GM18508 (cell line): ENCODE measurements around the gene RAPGEF3.
A peak's percentile ranks its signal among the peaks of the same experiment; 100 is the strongest.

Experiments used
- ATAC-seq: cut with Tn5 transposase; IDR thresholded peaks from one replicate; pipeline ENCODE4 v1.9.1; 2021; ENCODE audit warnings: moderate number of reproducible peaks; ENCODE audit not compliant: insufficient read depth, unreplicated experiment

RAPGEF3 gene

DNA sequence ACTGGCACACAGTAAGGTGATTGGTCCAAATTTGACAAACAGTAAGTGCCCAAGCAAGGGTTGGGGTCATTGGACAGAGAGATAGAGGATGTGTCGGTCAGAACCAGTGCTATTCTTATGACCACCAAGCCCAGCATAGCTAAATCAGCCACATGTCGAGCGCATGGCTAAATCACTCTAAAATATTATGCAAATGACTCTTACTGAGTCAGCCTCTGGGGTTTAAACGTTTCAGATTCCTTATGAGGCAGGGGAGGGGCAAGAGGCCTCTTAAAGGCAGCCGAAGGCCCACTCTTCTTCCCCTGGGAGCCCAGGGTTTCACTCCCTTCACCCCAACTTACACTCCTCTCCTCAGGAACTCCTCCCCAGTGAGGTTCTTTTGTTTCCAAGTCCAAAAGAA is 32.8 kb downstream of the RAPGEF3 start:
- peak; percentile 63 for ATAC-seq

DNA sequence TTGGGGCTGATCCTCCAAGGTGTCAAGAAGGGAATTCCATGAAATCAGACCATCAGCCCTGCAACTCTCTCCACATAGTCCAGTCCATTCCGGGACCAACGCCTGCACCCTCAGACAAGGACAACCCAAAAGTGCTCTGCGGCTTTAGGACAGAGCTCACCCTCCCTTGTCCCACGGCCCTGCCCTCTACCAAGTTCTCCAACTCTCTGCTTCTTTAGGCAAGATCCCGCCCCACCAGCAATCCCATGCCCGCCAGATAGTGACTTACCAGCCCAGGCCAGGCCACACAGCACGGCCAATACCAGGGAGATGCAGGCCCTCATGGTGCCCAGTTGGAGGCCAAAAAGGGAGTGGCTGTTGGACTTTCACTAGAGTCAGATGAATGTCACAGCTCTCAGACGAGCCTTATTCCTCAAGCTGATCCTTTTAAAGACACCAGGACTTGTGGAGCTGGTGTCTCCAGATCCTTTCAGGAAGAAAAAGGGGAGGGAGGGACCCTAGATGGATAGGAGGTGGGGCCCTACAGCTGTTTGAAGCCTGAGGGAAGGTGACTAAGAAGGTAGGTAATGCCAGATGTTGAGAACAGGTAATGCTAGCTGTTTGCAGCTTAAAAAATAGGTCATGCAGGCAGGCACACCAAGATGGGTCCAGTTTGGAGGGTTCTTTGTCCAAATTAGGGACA is 33.4 kb downstream of the RAPGEF3 start, which contains the start of gene ENDOU:
Gene ENDOU (minus strand): TSS at position 400 of the 682 bp plus-strand sequence. CDS start 77 bp downstream, at position 323.
- no peak for ATAC-seq

DNA sequence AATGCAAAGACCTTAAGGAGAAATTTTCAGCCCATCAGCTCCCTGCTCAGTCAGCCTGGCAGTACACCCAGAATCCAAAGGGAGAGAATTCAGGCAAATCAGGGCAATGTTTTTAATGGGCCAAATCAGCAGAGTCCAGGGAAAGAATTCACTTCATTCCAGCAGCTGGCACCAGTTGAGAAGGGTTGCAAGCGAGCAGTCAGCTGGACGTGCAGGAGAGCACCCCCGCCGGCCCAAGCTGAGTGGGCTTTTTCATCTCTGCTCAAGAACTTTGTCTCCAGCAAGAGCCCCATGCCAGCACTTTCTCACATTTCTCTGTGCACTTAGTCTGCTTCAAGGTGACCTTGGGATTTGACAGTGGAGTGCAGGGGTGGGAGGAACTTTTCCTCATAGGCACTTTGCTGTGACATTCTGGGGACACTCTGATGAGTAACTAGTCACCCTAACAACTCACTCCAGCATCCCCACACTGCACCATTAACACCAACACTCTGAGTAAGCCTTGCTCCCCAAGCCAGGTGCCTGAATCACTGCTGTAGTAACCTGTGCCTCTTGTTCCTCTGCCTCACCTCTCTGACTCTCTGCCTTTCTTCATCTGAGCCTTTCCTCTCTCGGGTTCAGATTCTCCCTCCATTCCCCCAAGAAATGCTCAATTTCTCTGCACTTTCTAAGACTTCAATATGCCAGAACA is 35.6 kb downstream of the RAPGEF3 start:
- no peak for ATAC-seq

DNA sequence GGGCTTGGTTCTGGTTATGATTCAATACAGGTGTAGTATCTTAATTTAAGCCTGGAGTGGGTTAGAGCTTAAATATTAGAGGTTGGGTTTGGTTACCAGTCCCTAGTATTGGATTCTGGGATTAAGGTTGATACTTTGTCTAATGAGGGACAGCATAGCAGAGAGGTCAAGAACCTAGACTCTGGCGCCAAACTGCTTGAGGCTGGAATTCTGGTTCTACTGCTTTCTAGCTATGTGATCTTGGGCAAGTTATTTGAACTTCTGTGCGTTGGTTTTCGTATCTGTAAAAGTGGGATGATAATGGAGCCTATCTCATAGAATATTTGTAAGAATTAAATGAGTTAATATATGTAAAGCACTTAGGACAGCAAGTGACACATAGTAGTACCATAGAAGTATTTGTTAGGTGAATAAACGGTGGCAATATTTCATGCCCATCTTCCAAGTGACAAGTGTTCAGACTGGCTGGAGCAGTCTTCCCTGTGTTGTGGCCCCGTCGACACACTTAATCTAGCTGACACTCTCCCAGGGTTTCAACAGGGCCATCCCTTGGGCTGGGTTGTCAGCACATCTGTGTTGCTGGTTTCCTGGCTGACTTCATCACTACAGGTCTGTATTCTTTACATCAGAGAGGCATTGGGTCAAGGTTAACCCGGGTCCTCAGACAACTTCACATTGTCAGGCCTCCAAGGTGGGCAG is 36.4 kb downstream of the RAPGEF3 start:
- no peak for ATAC-seq

DNA sequence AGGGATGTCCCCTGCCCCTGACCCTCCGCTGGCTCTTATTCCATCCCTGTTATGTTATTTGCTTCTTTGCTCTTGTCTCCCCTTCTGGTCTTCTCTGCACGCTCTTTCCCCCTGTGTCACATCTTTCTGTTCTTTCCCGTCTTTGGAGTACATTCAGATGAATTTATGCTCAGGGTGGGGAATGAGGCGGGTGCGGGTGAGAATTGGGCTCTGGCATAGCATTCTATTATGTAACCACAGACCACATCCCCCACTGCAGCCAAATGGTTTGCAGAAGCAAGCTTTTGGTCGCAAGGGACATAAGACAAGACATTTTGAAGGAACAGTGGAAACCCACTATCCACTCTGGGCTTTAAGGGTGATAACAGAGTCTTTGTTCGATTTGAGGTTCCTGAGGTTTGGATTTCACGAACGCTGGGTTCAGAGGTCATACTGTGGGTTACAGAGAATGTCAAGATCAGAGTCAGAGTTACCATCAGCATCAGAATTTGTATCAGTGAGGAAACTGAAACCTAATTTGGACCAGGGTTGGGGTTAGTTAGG is 37.2 kb downstream of the RAPGEF3 start:
- ATAC-seq, result no peak

DNA sequence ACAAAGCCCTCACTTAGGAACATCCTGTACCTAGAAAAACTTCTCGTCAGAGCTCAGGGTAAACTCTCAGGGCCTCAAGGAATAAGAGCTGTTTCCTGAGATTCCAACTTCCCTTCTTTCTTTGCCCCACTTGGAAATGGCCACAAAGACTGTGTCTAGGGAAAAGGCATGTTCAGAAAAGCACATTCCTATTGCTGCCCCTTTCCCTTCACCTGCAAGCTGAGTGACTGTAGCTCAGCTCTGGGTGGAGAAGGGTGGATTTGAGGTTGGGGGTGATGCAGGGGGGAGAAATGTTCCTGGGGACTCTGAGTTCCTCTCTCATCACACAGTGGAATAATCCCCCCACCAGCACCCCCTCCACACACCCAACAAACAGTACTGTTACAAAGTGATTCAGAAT is 40.1 kb downstream of the RAPGEF3 start:
- no peak for ATAC-seq

DNA sequence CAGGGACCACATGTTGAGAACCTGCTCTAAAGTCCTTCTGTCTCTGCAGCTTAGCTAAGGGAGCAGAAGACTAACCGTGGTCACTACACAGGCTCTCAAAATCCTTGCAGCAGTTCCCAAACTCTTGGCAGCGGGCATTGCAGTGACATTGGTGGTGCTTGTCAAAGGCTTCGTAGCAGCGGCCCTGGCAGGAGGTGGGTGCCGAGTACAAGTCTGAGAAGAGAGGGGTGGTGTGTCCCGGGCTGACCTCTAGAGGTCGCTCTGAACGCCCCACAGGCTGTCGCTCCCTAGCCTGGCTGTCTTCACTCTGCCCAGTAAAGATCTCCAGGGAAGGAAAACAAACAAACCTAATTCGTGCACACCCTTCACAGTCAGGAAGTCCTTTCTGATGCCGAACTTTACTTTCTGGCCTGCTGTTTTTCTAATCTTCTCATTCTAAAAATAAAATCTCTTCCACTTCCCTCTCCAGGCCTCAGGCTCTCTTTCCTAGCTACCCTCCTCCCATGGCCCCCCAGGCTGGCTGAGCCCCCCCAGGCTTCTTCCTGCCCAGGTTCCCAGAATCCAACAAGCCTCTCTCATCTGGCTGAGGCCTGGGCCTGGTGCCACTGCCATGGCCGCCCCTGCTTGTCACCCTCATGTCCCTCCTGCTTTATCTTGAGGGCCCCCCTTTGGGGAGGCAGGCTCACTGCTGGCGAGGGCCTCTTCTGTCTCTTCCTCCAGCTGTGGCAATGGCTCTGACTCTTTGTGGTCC is 41.1 kb downstream of the RAPGEF3 start:
- ATAC-seq, result no peak

DNA sequence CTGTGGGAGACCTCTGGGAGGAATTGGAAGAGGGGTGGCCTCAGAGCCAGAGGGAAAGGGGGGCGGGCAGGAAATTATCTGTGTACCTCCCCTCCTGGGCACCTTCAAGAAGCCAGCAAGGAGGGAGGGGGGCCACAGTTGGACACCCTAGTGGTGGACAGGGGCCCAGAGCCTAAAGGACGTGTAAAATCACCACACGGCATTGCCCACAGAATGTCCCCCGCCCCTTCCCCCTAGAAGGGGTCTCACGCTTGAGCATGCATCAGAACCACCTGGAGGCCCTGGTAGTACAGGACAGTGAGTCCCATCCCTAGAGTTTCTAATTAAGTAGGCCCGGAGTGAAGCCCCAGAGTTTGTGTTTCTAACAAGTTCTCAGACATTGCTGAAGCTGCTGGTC is 41.6 kb downstream of the RAPGEF3 start:
- ATAC-seq, result no peak

DNA sequence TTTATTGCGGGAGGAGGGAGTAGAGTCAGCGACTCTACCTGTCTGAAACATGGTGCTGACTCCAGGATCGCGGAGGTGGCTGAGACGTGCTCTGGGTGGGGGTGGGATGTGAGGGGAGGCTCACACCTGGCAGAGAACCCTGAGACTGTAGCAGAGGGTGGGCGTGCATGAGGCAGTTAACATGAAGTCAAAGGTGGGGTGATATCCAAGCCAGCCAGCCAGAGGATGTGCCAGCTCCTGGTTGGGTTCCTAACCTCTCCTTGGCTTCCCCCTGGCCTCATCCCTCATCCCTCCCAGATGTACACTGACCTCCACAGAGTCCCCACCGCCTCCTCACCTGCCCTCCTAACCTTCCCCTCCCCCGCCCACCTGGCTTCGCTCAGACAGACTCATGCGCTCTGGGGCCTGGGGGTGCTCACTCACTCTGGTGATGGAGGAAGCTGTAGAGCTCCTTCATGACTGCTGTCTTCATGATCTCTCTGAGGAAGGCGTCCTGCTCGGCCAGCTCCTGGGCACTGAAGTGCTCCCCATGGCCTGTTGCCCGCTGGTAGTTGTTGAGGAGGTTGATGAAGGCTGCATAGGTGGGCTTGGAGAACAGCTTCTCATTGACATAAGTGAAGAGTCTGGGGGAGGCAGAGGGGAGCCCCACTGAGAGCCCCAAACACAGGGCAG is 42.7 kb downstream of the RAPGEF3 start:
- ATAC-seq, result no peak

DNA sequence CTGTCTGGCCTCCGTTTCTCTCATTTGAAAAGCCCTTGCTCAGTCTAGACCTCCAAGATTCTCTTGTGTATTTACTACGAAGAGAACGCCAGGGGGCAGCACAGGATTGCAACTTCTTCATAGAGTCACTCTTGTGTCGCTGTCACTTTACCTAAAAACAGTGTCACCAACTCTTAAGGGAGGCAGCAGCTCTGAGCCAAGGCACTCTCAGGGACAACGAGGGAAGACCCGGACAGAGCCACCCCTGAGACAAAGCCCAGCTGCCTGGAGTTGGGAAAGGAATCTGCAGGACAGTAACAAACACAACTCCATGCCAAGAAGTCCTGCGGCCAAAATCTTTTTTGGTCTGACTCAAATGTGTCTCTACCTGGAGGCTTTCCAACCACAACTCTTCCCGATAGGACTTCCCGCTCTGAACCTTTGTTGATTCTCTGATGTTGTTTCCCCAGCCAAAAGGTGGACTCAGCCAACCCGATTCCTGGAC is 43.2 kb downstream of the RAPGEF3 start:
- ATAC-seq, result no peak

DNA sequence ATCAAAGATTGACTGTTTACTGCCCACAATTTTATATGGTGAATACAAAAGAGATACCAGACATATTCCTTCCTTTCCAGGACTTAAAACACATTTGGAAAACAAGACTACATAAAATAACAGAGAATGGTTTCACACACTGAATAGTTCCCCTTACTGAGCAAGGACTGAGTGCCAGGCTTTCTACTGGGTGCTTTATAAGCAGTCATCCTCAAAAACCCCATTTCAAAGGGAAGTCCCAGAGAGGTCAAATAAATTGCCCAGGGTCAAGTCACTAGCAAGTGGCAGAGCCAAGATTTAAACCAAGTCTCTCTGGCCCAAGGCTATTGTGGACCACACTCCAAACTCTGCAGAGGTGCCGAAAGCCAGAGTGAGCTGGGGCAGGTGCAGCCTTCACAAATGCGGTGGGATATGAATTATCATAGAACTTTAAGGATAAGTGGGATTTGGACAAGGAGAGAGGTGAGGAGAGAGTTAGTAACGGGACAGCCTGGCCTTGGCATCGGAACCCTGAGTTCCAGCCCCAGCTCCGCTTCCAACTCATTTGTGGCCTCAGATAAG is 43.8 kb downstream of the RAPGEF3 start:
- ATAC-seq, result no peak

DNA sequence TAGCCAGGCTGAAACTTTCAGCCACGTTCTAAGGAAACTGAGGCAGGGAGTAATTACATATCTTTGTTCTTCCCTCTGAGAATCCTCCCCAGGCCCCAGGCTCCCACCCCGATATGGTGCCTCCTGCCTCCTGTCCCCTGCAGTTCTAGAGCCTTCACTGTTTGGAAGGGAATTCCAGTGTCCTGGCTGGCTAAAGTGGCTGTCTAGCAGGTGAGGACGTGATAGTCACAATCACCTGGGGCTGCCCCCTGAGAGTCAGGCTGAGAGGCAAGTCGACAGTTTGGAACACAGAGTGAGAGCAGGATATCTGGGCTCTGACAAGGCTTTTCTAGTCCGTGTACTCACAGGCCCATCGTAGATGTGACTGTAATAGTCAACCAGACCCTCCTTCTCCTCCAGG is 46.5 kb downstream of the RAPGEF3 start:
- ATAC-seq, result no peak

DNA sequence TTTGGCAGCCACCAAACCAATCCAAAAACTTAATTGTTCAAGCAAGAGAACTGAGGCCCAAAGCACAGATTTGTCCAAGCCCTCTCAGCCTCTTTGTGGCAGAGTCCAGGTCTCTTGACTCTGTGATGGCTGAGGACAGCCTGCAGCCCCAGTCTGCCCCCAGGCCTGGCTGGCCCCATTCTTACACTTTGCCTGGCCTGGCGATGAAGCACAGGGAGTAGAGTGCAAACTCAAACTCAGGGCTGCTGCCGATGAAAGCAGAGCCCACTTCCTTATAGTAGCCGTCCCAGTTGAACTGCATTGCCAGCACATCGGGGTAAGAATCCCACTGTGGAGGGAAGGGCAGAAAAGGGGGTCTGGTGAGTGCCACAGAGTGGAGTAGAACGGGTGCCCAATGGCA is 47.2 kb downstream of the RAPGEF3 start:
- no peak for ATAC-seq

DNA sequence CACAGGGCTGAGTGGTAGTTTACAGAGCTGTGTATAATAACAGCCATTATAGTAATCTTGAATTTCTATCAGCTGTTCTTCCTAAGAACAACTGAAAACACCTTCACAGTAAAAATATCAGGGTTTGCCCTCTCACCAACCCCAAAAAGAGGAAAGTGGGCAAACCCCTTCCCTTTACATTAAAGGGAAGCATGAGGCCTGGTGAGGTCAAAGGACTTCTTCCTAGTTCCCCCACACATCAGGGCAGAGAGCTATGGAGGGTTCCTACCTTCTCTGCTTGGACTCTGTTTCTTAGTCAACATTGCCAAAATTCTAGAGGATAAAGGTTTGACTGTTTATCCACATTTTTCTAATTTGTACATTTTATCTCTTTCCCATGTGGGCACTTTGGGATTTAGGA is 48.4 kb downstream of the RAPGEF3 start:
- no peak for ATAC-seq

DNA sequence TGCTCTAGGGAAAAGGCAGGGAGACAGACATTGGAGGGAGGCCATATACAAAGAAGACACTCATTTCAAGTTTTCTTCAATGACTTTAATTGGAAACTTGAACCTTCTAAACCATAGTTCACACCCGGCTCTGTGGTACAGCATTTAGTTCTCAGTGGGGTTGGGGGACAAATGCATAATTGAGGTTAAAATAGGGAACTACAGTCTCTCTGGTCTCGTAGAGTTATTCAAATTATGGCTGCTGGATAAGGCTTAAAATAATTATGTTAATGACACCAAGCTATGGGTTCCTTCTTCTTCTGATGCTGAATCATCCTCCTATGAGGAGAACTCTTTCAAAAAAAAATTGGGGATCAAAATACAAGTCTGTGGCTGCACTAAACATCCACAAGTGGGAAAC is 49.0 kb downstream of the RAPGEF3 start:
- no peak for ATAC-seq

DNA sequence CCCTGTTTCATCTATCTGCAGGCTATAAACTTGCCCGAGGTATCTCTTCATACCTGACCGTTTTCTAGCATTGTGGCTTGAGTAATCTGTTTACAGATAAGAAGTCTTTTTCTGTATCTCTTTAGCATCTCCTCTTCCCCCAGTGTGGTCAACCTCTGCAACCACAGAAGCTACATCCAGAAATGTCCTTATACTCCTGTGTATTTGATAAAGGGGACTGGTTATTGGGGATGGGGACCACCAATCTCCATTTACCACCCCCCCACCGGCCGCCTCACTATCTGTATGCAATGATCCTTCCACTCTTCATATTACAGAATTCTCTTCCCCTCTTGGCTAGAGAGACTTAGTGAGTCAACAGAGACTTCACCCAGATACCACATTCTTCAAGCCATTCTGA is 49.4 kb downstream of the RAPGEF3 start:
- ATAC-seq, result no peak

DNA sequence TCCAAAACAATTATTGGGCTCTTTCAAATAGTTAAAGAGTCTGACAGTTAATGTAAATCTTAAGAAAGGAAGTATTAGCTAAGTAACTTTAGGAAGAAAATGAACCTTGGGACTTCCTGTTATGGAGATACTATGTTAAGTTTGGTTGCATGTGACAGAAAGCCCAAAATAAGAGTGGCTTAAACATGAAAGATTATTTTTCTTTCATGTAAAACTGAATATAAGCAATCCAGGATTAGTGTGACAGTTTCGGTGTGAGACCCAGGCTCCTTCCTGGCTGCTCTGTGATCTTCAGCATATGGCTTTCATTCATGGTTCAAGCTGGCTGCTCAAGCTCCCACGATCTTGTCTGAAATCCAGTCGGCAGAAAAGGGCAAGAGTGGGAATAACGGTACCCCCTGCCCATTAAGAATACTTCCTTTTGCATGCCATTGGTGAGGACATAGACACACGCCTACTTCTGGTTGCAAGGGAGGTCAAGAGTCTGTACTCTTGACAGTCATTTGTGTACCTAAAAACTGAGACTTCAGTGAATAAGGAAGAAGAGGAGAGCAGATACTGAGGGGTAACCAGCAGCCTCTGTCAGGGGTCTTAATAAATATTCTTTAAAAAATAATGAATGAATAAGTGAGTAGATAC is 50.7 kb downstream of the RAPGEF3 start:
- no peak for ATAC-seq

DNA sequence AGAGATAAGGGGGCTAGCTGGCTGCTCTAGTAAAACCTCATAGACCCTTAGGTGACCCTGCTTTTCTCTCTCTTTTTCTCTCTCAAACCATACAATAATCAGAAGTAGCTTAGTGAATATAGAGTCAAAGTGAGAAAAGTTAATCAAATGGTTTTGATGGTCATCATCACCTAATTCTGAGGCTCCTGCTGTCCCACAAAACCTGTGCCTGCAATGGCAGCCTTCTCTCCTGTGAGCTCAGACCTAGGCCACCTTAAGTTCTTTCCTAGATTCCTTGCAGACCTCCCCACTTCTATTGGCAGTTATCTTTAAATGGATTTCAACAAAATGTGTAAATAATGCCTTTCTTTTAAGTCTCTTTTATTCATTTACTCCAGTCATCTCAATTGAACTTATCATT is 51.3 kb downstream of the RAPGEF3 start:
- ATAC-seq, result no peak
